GM18517 (cell line): ENCODE results near the gene LRRN3.

Experiments
- ATAC-seq: cut with Tn5 transposase; IDR thresholded peaks from one replicate; pipeline ENCODE4 v1.9.1; 2021; ENCODE audit warnings: mild to moderate bottlenecking, moderate library complexity; ENCODE audit not compliant: unreplicated experiment

Gene LRRN3

DNA sequence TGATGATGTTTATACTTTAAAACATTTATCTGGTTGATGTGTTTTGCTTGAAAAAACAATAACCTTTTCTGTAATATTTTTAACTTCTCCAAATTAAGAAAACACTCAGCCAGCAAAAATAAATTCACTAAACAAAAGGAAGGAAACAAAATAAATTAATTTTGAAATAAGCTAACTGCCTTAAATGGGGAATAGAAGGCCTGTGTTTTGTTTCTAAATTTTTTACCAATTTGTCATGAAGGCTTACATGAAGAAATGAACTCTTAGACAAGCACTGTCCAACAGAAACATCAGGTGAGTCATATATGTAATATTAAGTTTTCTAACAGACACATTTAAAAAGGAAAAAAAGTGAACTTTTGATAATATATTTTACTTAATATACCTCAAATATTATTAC lies 68.5 kb downstream of the LRRN3 start:
- no peak for ATAC-seq

DNA sequence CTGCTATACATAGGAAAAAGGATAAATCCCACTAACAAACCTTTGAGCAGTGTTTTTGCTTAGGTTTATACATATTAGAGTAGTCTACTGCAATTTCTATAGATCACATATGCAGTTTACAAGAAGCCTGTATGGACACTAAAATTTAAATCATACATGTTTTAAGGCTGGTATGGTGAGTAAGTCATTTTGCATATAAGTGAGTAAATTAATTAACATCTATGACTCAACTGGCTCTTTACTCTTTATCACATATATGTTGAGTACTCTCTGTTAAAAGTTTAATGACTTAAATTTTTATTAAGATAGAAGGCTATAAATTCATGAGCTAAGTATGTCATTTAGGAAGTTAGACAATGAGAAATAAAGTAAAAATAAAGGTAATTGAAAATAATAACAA lies 69.4 kb downstream of the LRRN3 start:
- no peak for ATAC-seq

DNA sequence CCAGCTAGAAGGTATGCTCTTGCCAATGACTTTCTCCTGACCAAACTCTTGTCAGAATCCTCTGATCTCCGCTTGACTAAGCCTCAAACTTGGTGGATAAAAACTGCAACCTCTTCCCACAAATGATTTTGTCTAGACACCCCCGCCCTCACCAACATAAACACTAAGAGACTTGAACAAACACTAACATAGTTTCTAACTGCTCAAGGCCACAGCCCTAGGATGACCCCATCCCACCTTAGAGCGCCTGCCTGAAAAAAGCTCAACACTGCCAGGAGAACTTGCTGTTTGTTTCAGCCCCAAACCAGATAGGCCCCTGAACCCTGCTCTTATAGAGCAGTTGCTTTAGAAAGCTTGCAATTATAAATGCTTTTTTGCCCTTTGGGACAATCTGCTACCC lies 71.8 kb downstream of the LRRN3 start:
- no peak for ATAC-seq

DNA sequence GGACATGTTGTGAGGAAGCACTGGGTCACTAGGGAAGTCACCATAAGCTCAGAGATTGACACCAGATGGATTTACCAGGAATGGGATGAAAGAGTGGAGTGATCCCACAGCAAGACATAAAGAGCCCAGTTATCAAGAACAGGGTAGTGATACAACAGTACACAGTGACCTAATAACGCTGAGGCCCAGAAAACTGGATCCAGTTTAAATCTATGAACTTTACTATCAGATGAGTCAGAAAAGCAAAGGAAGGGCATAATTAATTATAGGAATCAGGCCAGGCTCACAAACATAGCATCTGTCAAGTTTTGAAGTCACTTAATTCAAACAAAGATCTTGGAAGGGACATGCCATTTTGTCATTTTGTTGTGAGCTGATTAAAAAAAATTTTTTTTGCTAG lies 73.5 kb downstream of the LRRN3 start:
- no peak for ATAC-seq

GRCh38 chr7:111168182-111168581 lies 77.3 kb downstream of the LRRN3 start:
- no peak for ATAC-seq

DNA sequence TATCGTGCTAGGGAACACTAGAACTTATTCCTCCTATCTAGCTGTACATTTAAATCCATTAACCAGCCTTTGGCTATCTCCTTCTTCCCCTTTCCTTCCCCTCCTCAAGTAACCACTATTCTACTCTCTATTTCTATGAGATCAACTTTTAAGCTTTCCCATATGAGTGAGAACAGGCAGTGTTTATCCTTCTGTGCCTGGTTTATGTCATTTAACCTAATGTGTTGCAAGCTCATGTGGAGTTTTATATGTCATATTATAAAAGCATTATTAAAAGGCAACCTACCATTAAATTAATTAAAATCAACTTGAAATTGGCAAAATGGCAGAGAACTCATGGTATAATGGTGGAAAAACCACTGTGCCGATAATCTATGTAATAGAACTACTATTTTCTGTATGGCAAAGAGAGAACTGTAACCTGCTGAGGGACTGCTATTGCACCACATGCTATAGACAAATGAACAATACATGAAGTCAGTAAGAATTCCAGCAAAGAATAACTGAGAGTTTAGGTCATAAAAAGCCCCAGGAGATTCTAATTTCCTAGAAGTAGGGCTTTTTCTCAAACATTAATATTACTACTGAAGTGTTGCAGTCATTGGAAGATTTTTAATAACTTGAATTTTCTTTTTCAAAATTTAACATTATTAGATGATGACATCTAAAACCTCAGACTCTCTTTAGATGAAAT lies 81.8 kb downstream of the LRRN3 start:
- ATAC-seq = no peak

DNA sequence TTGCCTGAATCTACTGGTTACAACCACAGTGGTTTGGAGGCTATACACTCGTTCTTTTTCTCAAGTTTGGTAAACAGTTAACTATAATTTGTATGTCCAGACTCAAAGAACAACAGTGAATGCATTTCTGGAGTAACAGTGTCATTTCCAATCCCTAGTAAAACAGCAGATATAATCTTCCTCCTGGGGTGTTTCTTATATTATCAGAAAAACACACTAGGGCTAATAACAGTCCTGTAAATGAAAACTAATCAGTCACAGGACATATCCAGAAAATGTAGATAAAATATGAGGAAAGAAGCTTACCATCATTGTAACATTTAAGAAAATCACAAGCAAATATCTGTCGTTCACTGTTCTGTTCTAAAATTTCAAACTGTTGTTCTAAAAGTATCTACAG lies 82.6 kb downstream of the LRRN3 start:
- no peak for ATAC-seq

GRCh38 chr7:111173990-111174389 lies 83.1 kb downstream of the LRRN3 start:
- no peak for ATAC-seq

DNA sequence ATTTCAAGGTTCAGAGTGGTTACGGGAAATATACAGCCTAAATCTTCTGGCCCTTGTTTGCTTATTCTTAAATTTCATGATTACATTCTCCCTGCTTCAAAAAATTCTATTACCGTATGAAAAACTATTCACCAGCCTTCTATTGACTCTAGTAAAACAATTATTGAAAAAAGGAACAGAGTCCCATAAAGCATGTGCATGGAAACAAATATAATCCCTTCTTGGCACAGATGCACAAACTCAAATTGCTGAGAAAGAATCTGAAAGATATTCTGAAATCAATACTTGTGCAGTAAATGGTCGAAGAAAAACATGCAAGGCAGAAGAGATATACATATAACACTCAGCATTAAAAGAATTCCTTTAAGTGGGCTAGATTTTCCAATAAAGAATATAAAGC lies 83.6 kb downstream of the LRRN3 start:
- ATAC-seq = no peak
